Endodermal cell (in vitro differentiated cells): Measurements from ENCODE around the gene SLC25A21. TPM values are rescaled to one million over a fixed set of nuclear protein-coding genes. Genes with fewer than 3 reads are reported as not detected.

ENCODE experiments used
- DNase-seq: peaks from one replicate; pipeline ENCODE4 v3.0.0-alpha.2; 2017
- H3K27ac ChIP-seq: 2 replicates; pipeline ENCODE4 v1.5.1; 2013; ENCODE audit warnings: mild to moderate bottlenecking, low read depth, low read length, moderate library complexity
- H3K27me3 ChIP-seq: 2 replicates; pipeline ENCODE4 v1.6.1; 2013; ENCODE audit warnings: mild to moderate bottlenecking, low read length, moderate library complexity; ENCODE audit not compliant: insufficient read depth, control insufficient read depth, poor library complexity, severe bottlenecking
- H3K36me3 ChIP-seq: 2 replicates; pipeline ENCODE4 v1.7.0; 2013; ENCODE audit warnings: mild to moderate bottlenecking, low read length, moderate library complexity; ENCODE audit not compliant: control insufficient read depth, insufficient read depth
- H3K4me1 ChIP-seq: one replicate; pipeline ENCODE4 v1.7.0; 2013; ENCODE audit warnings: low read length; ENCODE audit not compliant: control insufficient read depth, insufficient read depth
- H3K4me3 ChIP-seq: 2 replicates; pipeline ENCODE4 v1.5.1; 2013; ENCODE audit warnings: mild to moderate bottlenecking, low read length, moderate library complexity
- H3K9ac ChIP-seq: 2 replicates; pipeline ENCODE4 v1.6.1; 2013; ENCODE audit warnings: mild to moderate bottlenecking, low read length, moderate library complexity; ENCODE audit not compliant: poor library complexity, severe bottlenecking; ENCODE audit errors: extremely low read depth
- H3K9me3 ChIP-seq: 2 replicates; pipeline ENCODE4 v1.6.1; 2013; ENCODE audit warnings: mild to moderate bottlenecking, low read length, moderate library complexity; ENCODE audit not compliant: control insufficient read depth
- H3K27ac Mint-ChIP-seq: 2 replicates; pipeline ENCODE4 v1.8.0; 2020; ENCODE audit warnings: mixed read lengths
- H3K27me3 Mint-ChIP-seq: 2 replicates; pipeline ENCODE4 v1.8.0; 2021; ENCODE audit warnings: mild to moderate bottlenecking, mixed read lengths; ENCODE audit not compliant: insufficient read depth
- H3K36me3 Mint-ChIP-seq: 2 replicates; pipeline ENCODE4 v1.8.0; 2020; ENCODE audit warnings: low read depth, mixed read lengths
- H3K4me1 Mint-ChIP-seq: 2 replicates; pipeline ENCODE4 v1.8.0; 2020; ENCODE audit warnings: mixed read lengths
- H3K4me3 Mint-ChIP-seq: 2 replicates; pipeline ENCODE4 v1.8.0; 2020; ENCODE audit warnings: mild to moderate bottlenecking, moderate library complexity, mixed read lengths
- H3K9me3 Mint-ChIP-seq: 2 replicates; pipeline ENCODE4 v1.8.0; 2020; ENCODE audit warnings: mild to moderate bottlenecking, mixed read lengths
- WGBS, 2 experiments: methylation state at CpG; one replicate each; pipeline versions ENCODE4 v1.1.5 to v1.1.7; 2013; ENCODE audit warnings: missing lambda C conversion rate in 2 of 2, mixed read lengths in 1 of 2; ENCODE audit not compliant: insufficient coverage in 1 of 2, insufficient read length in 1 of 2; 5-methylcytosine and 5-hydroxymethylcytosine counted together
- microRNA-seq: library from miRNA; unstranded; fragments of <30 nt; microRNA quantifications from one replicate; pipeline ENCODE4 v1.2.0, GENCODE V29; 2020; ENCODE audit warnings: borderline microRNAs expressed
- total RNA-seq, 2 donors: library from RNA; stranded (reverse); fragmentation: NEBNext Ultra II Directional in 1 of 2; extraction: Animal tissue kit (Norgen Biotek cat#: 25700) in 1 of 2; gene quantifications; 2 replicates in 1 of 2; 3 replicates in 1 of 2; pipeline ENCODE4 v1.2.1, GENCODE V29; 2021
- TF ChIP-seq, protein P1 (sequence below): fragments of 200-600 bp; sonication (generic); conservative IDR thresholded peaks from 2 replicates; pipeline ENCODE4 v1.5.0; 2021; ENCODE audit warnings: antibody characterized with exemption, mild to moderate bottlenecking

SLC25A21 gene
- total RNA-seq, 2 donors from 2014 or later, result 1.9 TPM

DNA sequence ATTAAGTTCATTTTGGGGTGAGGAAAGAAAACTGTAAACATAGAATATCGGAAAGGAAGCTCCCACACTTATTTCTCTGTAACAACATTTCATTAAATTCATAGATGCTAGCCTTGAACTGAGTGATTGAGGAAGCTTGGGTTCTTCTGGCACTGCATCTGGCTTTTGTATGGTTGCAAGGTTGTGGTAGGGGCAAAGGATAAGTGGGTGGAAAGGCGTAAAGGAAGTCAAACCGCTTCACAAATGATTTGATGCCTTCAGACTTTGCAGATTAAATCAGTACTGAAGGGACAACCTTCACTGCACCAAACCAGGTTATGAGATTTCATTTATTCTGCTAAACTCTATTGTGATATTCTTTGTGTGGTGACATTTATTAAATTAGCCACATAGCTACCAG lies 538.8 kb downstream of the SLC25A21 start:
- Histone ChIP-seq H3K27me3 (peaks cover 65% of the 10 kb centered on the region), H3K36me3 (no peaks in the 10 kb centered on the region), H3K9me3 (no peaks in the 10 kb centered on the region), H3K4me3 (no peak overlapping the region), H3K9ac (no peak overlapping the region), H3K27ac (no peak overlapping the region), H3K4me1 (no peaks in the 10 kb centered on the region)
- Mint-ChIP-seq H3K27ac (no peak overlapping the region), H3K36me3 (no peaks in the 10 kb centered on the region), H3K4me3 (no peak overlapping the region), H3K27me3 (peaks cover 66% of the 10 kb centered on the region), H3K4me1 (no peaks in the 10 kb centered on the region), H3K9me3 (no peaks in the 10 kb centered on the region)
- no peak for DNase-seq
- WGBS, 2 experiments, result 82 to 95% methylated on average over 2 to 3 of the region's 3 CpGs
- TF ChIP-seq, protein P1, sequence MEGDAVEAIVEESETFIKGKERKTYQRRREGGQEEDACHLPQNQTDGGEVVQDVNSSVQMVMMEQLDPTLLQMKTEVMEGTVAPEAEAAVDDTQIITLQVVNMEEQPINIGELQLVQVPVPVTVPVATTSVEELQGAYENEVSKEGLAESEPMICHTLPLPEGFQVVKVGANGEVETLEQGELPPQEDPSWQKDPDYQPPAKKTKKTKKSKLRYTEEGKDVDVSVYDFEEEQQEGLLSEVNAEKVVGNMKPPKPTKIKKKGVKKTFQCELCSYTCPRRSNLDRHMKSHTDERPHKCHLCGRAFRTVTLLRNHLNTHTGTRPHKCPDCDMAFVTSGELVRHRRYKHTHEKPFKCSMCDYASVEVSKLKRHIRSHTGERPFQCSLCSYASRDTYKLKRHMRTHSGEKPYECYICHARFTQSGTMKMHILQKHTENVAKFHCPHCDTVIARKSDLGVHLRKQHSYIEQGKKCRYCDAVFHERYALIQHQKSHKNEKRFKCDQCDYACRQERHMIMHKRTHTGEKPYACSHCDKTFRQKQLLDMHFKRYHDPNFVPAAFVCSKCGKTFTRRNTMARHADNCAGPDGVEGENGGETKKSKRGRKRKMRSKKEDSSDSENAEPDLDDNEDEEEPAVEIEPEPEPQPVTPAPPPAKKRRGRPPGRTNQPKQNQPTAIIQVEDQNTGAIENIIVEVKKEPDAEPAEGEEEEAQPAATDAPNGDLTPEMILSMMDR, result no peak

Small RNA genes within 50 kb of the gene (microRNA-seq; reads per million reads assigned to microRNA genes)
- not detected for gene MIR4503

Other genes with a start within 250 kb of the SLC25A21 start
- 10 to 100 TPM; 22.0 to 28.5 TPM for gene MIPOL1, start 25.3 kb upstream of the SLC25A21 start, total RNA-seq